ENCODE results near the gene WAPL. TPM values are rescaled to one million over a fixed set of nuclear protein-coding genes. Genes with fewer than 3 reads are reported as not detected.

The WAPL gene
- total and polyA plus RNA-seq, 2 of the 8 experiments (the other 6 are each of a cell fraction or from before 2014, with no cell fraction given): 12.8 to 48.1 TPM

- TF ChIP-seq CHD7 (IDR thresholded peaks at IDR 0.05; ENCODE audit: insufficient replicate concordance, low read length) (no peak), CREB1 (IDR thresholded peaks at IDR 0.05) (no peak), MAFK (IDR thresholded peaks at IDR 0.05; ENCODE audit: low read depth, low read length) (no peak), TBP (IDR thresholded peaks at IDR 0.05; ENCODE audit: low read depth, low read length) (no peak), SUZ12 (IDR thresholded peaks at IDR 0.05; ENCODE audit: low read length) (no peak), CTCF (IDR thresholded peaks at IDR 0.05; ENCODE audit: control extremely low read depth in 1 of 3, insufficient read depth in 1 of 3, low read depth in 1 of 3, low read length in 3 of 3) (no peak), KDM1A (IDR thresholded peaks at IDR 0.05; ENCODE audit: borderline replicate concordance, low read length) (no peak), RNF2 (IDR thresholded peaks at IDR 0.05; ENCODE audit: borderline replicate concordance, low read depth, low read length, missing control alignments, poor library complexity, severe bottlenecking) (no peak), JUN (IDR thresholded peaks at IDR 0.05; ENCODE audit: low read depth, low read length) (no peak)
Observed at GRCh38 chr10:86506499-86506898, 15.1 kb downstream of the WAPL start (continued).

Measured in H1 (cell line).